PC-3 (cell line): ENCODE results near the gene PRKCG.

Experiments
- EZH2 ChIP-seq: fragments of 300-600 bp; sonication (generic); IDR thresholded peaks from one replicate; pipeline ENCODE4 v1.6.1; 2017; ENCODE audit warnings: antibody characterized with exemption, mild to moderate bottlenecking, low read length; ENCODE audit not compliant: unreplicated experiment
- EZH2phosphoT487 ChIP-seq: fragments of 300-600 bp; sonication (generic); IDR thresholded peaks from 2 replicates; pipeline ENCODE4 v1.6.1; 2018; ENCODE audit warnings: mild to moderate bottlenecking, antibody characterized with exemption, low read length, borderline replicate concordance
- TF ChIP-seq, protein P1 (sequence below): fragments of 300-600 bp; sonication (generic); conservative IDR thresholded peaks from 2 replicates; pipeline ENCODE4 v1.5.1; 2017; ENCODE audit warnings: antibody characterized with exemption, low read depth, mild to moderate bottlenecking, low read length

DNA sequence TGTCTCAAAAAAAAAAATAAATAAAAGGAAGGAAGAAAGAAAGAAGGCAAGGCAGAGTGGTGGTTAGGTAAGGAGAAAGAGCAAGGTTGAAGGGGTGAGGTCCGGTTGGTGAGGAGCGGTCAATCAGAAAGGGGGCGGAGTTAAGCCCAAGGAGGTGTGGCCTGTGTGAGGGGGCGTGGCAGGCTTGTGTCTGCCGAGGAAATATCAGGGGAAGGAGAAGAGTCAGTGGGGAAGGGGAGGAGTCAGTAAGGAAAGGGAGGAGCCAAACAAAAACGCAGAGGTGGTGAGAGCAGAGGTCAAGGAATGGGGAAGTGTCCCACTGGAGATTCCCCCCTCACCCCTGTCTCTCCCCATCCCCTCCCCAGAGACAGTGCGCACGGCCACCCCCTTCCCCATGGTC is 33.0 kb downstream of the PRKCG start:
- TF ChIP-seq, protein P1, sequence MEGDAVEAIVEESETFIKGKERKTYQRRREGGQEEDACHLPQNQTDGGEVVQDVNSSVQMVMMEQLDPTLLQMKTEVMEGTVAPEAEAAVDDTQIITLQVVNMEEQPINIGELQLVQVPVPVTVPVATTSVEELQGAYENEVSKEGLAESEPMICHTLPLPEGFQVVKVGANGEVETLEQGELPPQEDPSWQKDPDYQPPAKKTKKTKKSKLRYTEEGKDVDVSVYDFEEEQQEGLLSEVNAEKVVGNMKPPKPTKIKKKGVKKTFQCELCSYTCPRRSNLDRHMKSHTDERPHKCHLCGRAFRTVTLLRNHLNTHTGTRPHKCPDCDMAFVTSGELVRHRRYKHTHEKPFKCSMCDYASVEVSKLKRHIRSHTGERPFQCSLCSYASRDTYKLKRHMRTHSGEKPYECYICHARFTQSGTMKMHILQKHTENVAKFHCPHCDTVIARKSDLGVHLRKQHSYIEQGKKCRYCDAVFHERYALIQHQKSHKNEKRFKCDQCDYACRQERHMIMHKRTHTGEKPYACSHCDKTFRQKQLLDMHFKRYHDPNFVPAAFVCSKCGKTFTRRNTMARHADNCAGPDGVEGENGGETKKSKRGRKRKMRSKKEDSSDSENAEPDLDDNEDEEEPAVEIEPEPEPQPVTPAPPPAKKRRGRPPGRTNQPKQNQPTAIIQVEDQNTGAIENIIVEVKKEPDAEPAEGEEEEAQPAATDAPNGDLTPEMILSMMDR: no peak
- TF ChIP-seq EZH2 (no peak), EZH2phosphoT487 (no peak)
